ENCODE results near the gene IL16. TPM values are rescaled to one million over a fixed set of nuclear protein-coding genes. Genes with fewer than 3 reads are reported as not detected.

The IL16 gene
- polyA plus RNA-seq, 2 of the 4 experiments (the other 2 are of a cell fraction): 0.09 TPM; not detected in 1

- WGBS (ENCODE audit: missing lambda C conversion rate): 2% methylated on average over 3 of the region's 3 CpGs
These were observed 26.2 kb upstream of the IL16 start for GRCh38 chr15:81170511-81170910.

DNA sequence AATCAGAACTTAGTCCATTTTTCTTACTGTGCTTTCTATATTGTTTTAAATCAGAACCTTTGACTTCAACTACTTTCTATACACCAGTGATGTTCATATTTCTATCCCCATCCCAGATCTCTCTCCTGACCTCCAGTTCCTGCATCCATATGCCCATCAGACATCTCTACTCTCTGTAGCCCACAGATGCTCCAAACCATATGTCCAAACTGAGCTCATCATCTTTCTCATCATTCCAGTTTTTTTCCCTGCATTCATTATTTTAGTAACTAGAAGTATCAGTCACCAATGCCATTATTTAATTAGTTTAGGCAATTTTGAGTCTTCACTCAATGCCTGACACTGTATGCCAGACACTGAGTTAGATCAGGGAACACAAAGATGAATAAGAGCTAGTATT is 25.4 kb upstream of the IL16 start:
- DNase-seq (ENCODE audit: low read depth in 1 of 2, low spot score in 1 of 2) (no peak), ATAC-seq (no peak), FAIRE-seq (no peak)
- Histone ChIP-seq H3K4me1 (no peaks in the 10 kb centered on the region), H3K9me3 (no peaks in the 10 kb centered on the region), H3K4me3 (no peak overlapping the region), H3K27ac (no peak overlapping the region), H3K4me2 (no peak overlapping the region)
- ChIA-PET POLR2A (no interaction called here), CTCF (interaction anchor here (4.7 kb wide), 1 partner anchor 95 kb away, joined by 26 read pairs; no protein-coding TSS in a partner anchor)
- TF ChIP-seq FOXS1 (CRISPR knock-in tag; IDR thresholded peaks at IDR 0.05) (no peak), ESRRA (IDR thresholded peaks at IDR 0.05; ENCODE audit: borderline replicate concordance, low read length) (no peak), RCOR1 (IDR thresholded peaks at IDR 0.05; ENCODE audit: low read depth, low read length) (no peak), RAD21 (conservative IDR thresholded peaks at IDR 0.05 in 1 of 2, IDR thresholded peaks at IDR 0.05 in 1 of 2) (no peak), GATA3 (IDR thresholded peaks at IDR 0.05; ENCODE audit: borderline replicate concordance) (no peak), ZFP36 (IDR thresholded peaks at IDR 0.05; ENCODE audit: borderline replicate concordance, partially characterized antibody) (no peak)
- TF ChIP-seq, protein P1, sequence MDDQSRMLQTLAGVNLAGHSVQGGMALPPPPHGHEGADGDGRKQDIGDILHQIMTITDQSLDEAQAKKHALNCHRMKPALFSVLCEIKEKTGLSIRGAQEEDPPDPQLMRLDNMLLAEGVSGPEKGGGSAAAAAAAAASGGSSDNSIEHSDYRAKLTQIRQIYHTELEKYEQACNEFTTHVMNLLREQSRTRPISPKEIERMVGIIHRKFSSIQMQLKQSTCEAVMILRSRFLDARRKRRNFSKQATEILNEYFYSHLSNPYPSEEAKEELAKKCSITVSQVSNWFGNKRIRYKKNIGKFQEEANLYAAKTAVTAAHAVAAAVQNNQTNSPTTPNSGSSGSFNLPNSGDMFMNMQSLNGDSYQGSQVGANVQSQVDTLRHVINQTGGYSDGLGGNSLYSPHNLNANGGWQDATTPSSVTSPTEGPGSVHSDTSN (IDR thresholded peaks at IDR 0.05): no peak

More at GRCh38 chr15:81170511-81170910, 26.2 kb upstream of the IL16 start:
- no peak for DNase-seq (ENCODE audit: low read depth in 1 of 2, low spot score in 1 of 2)
- POLR2A ChIA-PET: no interaction called here
- TF ChIP-seq ELK1 (IDR thresholded peaks at IDR 0.05; ENCODE audit: low read depth, low read length) (no peak), SMC3 (IDR thresholded peaks at IDR 0.05) (no peak), CBX2 (IDR thresholded peaks at IDR 0.05; ENCODE audit: borderline replicate concordance, low read depth) (no peak), SREBF2 (IDR thresholded peaks at IDR 0.05) (no peak), MAZ (IDR thresholded peaks at IDR 0.05; ENCODE audit: borderline replicate concordance, low read depth, low read length) (no peak), MAFK (IDR thresholded peaks at IDR 0.05; ENCODE audit: partially characterized antibody) (no peak), RAD21 (conservative IDR thresholded peaks at IDR 0.05 in 1 of 2, IDR thresholded peaks at IDR 0.05 in 1 of 2) (no peak), JUNB (IDR thresholded peaks at IDR 0.05) (no peak), POLR2AphosphoS2 (conservative IDR thresholded peaks at IDR 0.05; ENCODE audit: low read length) (no peak), RARB (CRISPR knock-in tag; IDR thresholded peaks at IDR 0.05) (no peak), PHF8 (IDR thresholded peaks at IDR 0.05; ENCODE audit: borderline replicate concordance, low read depth) (no peak), RNF2 (IDR thresholded peaks at IDR 0.05; ENCODE audit: borderline replicate concordance, low read depth) (no peak), CHD2 (IDR thresholded peaks at IDR 0.05; ENCODE audit: low read length, partially characterized antibody) (no peak), TP53 (CRISPR knock-in tag; IDR thresholded peaks at IDR 0.05) (no peak)
- H3K4me1 ChIP-seq: no peaks in the 10 kb centered on the region
- FAIRE-seq: no peak
- no peak overlapping the region for H3K4me2 ChIP-seq
- ATAC-seq: no peak
- H3K27ac ChIP-seq: no peak overlapping the region
- H3K4me3 ChIP-seq: no peak overlapping the region
- CTCF ChIA-PET: interaction anchor here (1.0 to 4.7 kb wide), 2 partner anchors 16 to 96 kb away, joined by 3 to 26 read pairs; no protein-coding TSS in a partner anchor
- H3K9me3 ChIP-seq: no peaks in the 10 kb centered on the region

- POLR2A ChIA-PET: no interaction called here
- H3K4me3 ChIP-seq: no peak overlapping the region
- no peak overlapping the region for H3K27ac ChIP-seq
- no peak for FAIRE-seq
- no peaks in the 10 kb centered on the region for H3K4me1 ChIP-seq
- no peaks in the 10 kb centered on the region for H3K9me3 ChIP-seq
- DNase-seq (ENCODE audit: low read depth in 1 of 2, low spot score in 1 of 2): no peak
- ATAC-seq: no peak
- H3K4me2 ChIP-seq: no peak overlapping the region
- 2% methylated on average over 2 of the region's 2 CpGs for WGBS (ENCODE audit: missing lambda C conversion rate)
- CTCF ChIA-PET: interaction anchor here (0.6 to 2.0 kb wide), 4 partner anchors 18 to 1947 kb away, joined by 3 to 10 read pairs (median 6); no protein-coding TSS in a partner anchor
- no peak for TF ChIP-seq ZFP36 (IDR thresholded peaks at IDR 0.05; ENCODE audit: borderline replicate concordance, partially characterized antibody)
- no peak for TF ChIP-seq RCOR1 (IDR thresholded peaks at IDR 0.05; ENCODE audit: low read depth, low read length)
- TF ChIP-seq RARB (CRISPR knock-in tag; IDR thresholded peaks at IDR 0.05): no peak
- TF ChIP-seq MAZ (IDR thresholded peaks at IDR 0.05; ENCODE audit: borderline replicate concordance, low read depth, low read length): no peak
- TF ChIP-seq NFE2L2 (conservative IDR thresholded peaks at IDR 0.05; ENCODE audit: low read length): no peak
- TF ChIP-seq CHD4 (IDR thresholded peaks at IDR 0.05; ENCODE audit: borderline replicate concordance): no peak
- TF ChIP-seq PHF8 (IDR thresholded peaks at IDR 0.05; ENCODE audit: borderline replicate concordance, low read depth): no peak
- TF ChIP-seq, protein P2, sequence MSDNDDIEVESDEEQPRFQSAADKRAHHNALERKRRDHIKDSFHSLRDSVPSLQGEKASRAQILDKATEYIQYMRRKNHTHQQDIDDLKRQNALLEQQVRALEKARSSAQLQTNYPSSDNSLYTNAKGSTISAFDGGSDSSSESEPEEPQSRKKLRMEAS (IDR thresholded peaks at IDR 0.05): no peak
- TF ChIP-seq KDM1A (IDR thresholded peaks at IDR 0.05; ENCODE audit: low read depth): no peak
- no peak for TF ChIP-seq MYC (IDR thresholded peaks at IDR 0.05; ENCODE audit: borderline replicate concordance, low read length)
- no peak for TF ChIP-seq RNF2 (IDR thresholded peaks at IDR 0.05; ENCODE audit: borderline replicate concordance, low read depth)
- TF ChIP-seq FOXS1 (CRISPR knock-in tag; IDR thresholded peaks at IDR 0.05): no peak
- no peak for TF ChIP-seq TFCP2L1 (CRISPR knock-in tag; IDR thresholded peaks at IDR 0.05)
- TF ChIP-seq ATOH8 (CRISPR knock-in tag; IDR thresholded peaks at IDR 0.05; ENCODE audit: low read depth): no peak
- TF ChIP-seq FOSB (CRISPR knock-in tag; IDR thresholded peaks at IDR 0.05): no peak
- TF ChIP-seq, protein P3, sequence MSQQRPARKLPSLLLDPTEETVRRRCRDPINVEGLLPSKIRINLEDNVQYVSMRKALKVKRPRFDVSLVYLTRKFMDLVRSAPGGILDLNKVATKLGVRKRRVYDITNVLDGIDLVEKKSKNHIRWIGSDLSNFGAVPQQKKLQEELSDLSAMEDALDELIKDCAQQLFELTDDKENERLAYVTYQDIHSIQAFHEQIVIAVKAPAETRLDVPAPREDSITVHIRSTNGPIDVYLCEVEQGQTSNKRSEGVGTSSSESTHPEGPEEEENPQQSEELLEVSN (IDR thresholded peaks at IDR 0.05; ENCODE audit: borderline replicate concordance, low read depth): no peak
- no peak for TF ChIP-seq TP53 (CRISPR knock-in tag; IDR thresholded peaks at IDR 0.05)
These were observed 22.4 kb upstream of the IL16 start for GRCh38 chr15:81174125-81174791.
